Keratinocyte (primary cell): ENCODE measurements around the gene RAB44. TPM values are rescaled to one million over a fixed set of nuclear protein-coding genes. Genes with fewer than 3 reads are reported as not detected.

ENCODE experiments used
- DNase-seq: peaks from one replicate; pipeline ENCODE4 v3.0.0-alpha.2; 2011; ENCODE audit warnings: low read depth, missing footprints, low spot score
- FAIRE-seq: peaks from 2 replicates; lab custom pipeline; 2011; peaks lifted over from hg19 to GRCh38; lab: Jason Lieb, UNC
- H2AFZ ChIP-seq: 2 replicates; pipeline ENCODE4 v1.6.0; 2012; ENCODE audit warnings: low read length, control low read depth, inconsistent platforms; ENCODE audit not compliant: control insufficient read depth
- H3K27ac ChIP-seq: 2 replicates; pipeline ENCODE4 v1.5.1; 2011; ENCODE audit warnings: low read length; ENCODE audit not compliant: control insufficient read depth, insufficient read depth
- H3K27me3 ChIP-seq: 3 replicates; pipeline ENCODE4 v1.6.0; 2011; ENCODE audit warnings: low read length; ENCODE audit not compliant: control insufficient read depth, insufficient read depth; ENCODE audit errors: extremely low read depth
- H3K36me3 ChIP-seq, 2 experiments: 2 replicates in 1 of 2; 3 replicates in 1 of 2; pipeline ENCODE4 v1.5.1; 2011; ENCODE audit warnings: low read length in 2 of 2, mild to moderate bottlenecking in 1 of 2; ENCODE audit not compliant: control insufficient read depth in 2 of 2, insufficient read depth in 2 of 2; ENCODE audit errors: extremely low read depth in 1 of 2
- H3K4me1 ChIP-seq: 3 replicates; pipeline ENCODE4 v1.5.1; 2011; ENCODE audit warnings: low read length; ENCODE audit not compliant: control insufficient read depth, insufficient read depth; ENCODE audit errors: extremely low read depth
- H3K4me2 ChIP-seq: 3 replicates; pipeline ENCODE4 v1.6.0; 2011; ENCODE audit warnings: low read depth, low read length; ENCODE audit not compliant: control insufficient read depth, insufficient read depth; ENCODE audit errors: extremely low read depth
- H3K4me3 ChIP-seq, 3 experiments: fragments of 200-600 bp in 1 of 3; sonication (generic) in 1 of 3; 2 replicates in 2 of 3; 3 replicates in 1 of 3; pipeline ENCODE4 v1.5.1; 2011 to 2016; ENCODE audit warnings: low read length in 3 of 3, mild to moderate bottlenecking in 3 of 3, control low read depth in 2 of 3, inconsistent platforms in 1 of 3, low read depth in 1 of 3, mixed read lengths in 1 of 3, mixed run types in 1 of 3, moderate library complexity in 1 of 3; ENCODE audit not compliant: control insufficient read depth in 2 of 3, insufficient read depth in 2 of 3; ENCODE audit errors: extremely low read depth in 1 of 3
- H3K79me2 ChIP-seq: 2 replicates; pipeline ENCODE4 v1.6.0; 2012; ENCODE audit warnings: low read length; ENCODE audit not compliant: control insufficient read depth, insufficient read depth
- H3K9ac ChIP-seq: 3 replicates; pipeline ENCODE4 v1.6.0; 2011; ENCODE audit warnings: low read length; ENCODE audit not compliant: control insufficient read depth, insufficient read depth; ENCODE audit errors: extremely low read depth
- H3K9me1 ChIP-seq: 3 replicates; pipeline ENCODE4 v1.6.0; 2011; ENCODE audit warnings: low read length; ENCODE audit not compliant: control insufficient read depth, insufficient read depth; ENCODE audit errors: extremely low read depth
- H3K9me3 ChIP-seq: 2 replicates; pipeline ENCODE4 v1.5.1; 2012; ENCODE audit warnings: low read depth, low read length; ENCODE audit not compliant: control insufficient read depth
- H4K20me1 ChIP-seq: 3 replicates; pipeline ENCODE4 v1.6.0; 2011; ENCODE audit warnings: low read length; ENCODE audit not compliant: control insufficient read depth, insufficient read depth; ENCODE audit errors: extremely low read depth
- CTCF ChIP-seq, 3 experiments: IDR thresholded peaks in 1 of 3; conservative IDR thresholded peaks in 1 of 3; optimal IDR thresholded peaks in 1 of 3; 2 replicates in 2 of 3; 3 replicates in 1 of 3; pipeline versions ENCODE3 to v1.5.1; 2011; ENCODE audit warnings: low read length in 3 of 3, mild to moderate bottlenecking in 3 of 3, moderate library complexity in 2 of 3, control low read depth in 1 of 3, inconsistent platforms in 1 of 3; ENCODE audit not compliant: insufficient read depth in 2 of 3; ENCODE audit errors: extremely low read depth in 1 of 3
- EZH2 ChIP-seq: IDR thresholded peaks from one replicate; pipeline ENCODE4 v1.6.1; 2012; ENCODE audit warnings: inconsistent platforms, mild to moderate bottlenecking, low read length, moderate library complexity
- dilution Hi-C: fragments of 300-500 bp; cut with MboI; formaldehyde crosslinking; loops from one replicate; pipeline ENCODE4 v1.7.0; 2020; ENCODE audit warnings: low sequenced_read_pairs; ENCODE audit not compliant: extremely low pct_ligation_motif_present
- polyA plus RNA-seq, 5 experiments: library from polyadenylated mRNA; depleted of rRNA in 3 of 5; stranded (reverse) in 3 of 5; stranded (forward) in 1 of 5; unstranded in 1 of 5; fragments of >200 nt; gene quantifications; 1 replicate in 1 of 5; 2 replicates in 3 of 5; 3 replicates in 1 of 5; pipeline versions ENCODE4 v1.2.1 to v1.2.3, GENCODE V29; 2011 to 2012; ENCODE audit warnings: missing spikeins in 2 of 5, low read depth in 1 of 5, low replicate concordance in 1 of 5

The RAB44 gene
- polyA plus RNA-seq, 1 donor (not counting 4 experiments of a cell fraction or from before 2014, with no cell fraction given) = 0.03 TPM

- H3K79me2 ChIP-seq = no peaks in the 10 kb centered on the region
- DNase-seq (no peak), FAIRE-seq (no peak)
- no peak overlapping the region for H3K4me3 ChIP-seq
- dilution Hi-C loops = no loop called here
- H3K4me1 ChIP-seq = peaks cover 16% of the 10 kb centered on the region
- H2AFZ ChIP-seq = no peak overlapping the region
- no peaks in the 10 kb centered on the region for H4K20me1 ChIP-seq
- no peak overlapping the region for H3K27ac ChIP-seq
- H3K9me1 ChIP-seq = no peaks in the 10 kb centered on the region
- H3K27me3 ChIP-seq = no peaks in the 10 kb centered on the region
- no peak overlapping the region for H3K9ac ChIP-seq
- H3K9me3 ChIP-seq = no peaks in the 10 kb centered on the region
- H3K36me3 ChIP-seq = no peaks in the 10 kb centered on the region
- TF ChIP-seq EZH2 (no peak), CTCF (optimal IDR thresholded peaks at IDR 0.05 in 1 of 3, IDR thresholded peaks at IDR 0.05 in 1 of 3, conservative IDR thresholded peaks at IDR 0.05 in 1 of 3; ENCODE audit: extremely low read depth in 1 of 3, insufficient read depth in 2 of 3, low read length in 3 of 3) (no peak)
- H3K4me2 ChIP-seq = no peak overlapping the region
Measured at GRCh38 chr6:36727505-36728021, 29.9 kb downstream of the RAB44 start.

GRCh38 chr6:36728289-36729160 is 30.9 kb downstream of the RAB44 start:
- FAIRE-seq (no peak), DNase-seq (no peak)
- Histone ChIP-seq H3K27ac (no peak overlapping the region), H3K9ac (no peak overlapping the region), H3K9me3 (no peaks in the 10 kb centered on the region), H3K4me3 (no peak overlapping the region), H4K20me1 (no peaks in the 10 kb centered on the region), H3K4me1 (peaks cover 9% of the 10 kb centered on the region), H3K79me2 (no peaks in the 10 kb centered on the region), H3K27me3 (no peaks in the 10 kb centered on the region), H3K9me1 (no peaks in the 10 kb centered on the region), H2AFZ (no peak overlapping the region), H3K4me2 (no peak overlapping the region), H3K36me3 (no peaks in the 10 kb centered on the region)
- TF ChIP-seq CTCF (optimal IDR thresholded peaks at IDR 0.05 in 1 of 3, IDR thresholded peaks at IDR 0.05 in 1 of 3, conservative IDR thresholded peaks at IDR 0.05 in 1 of 3; ENCODE audit: extremely low read depth in 1 of 3, insufficient read depth in 2 of 3, low read length in 3 of 3) = no peak
- no peak for TF ChIP-seq EZH2
- dilution Hi-C loops = no loop called here
